ENCODE data around the gene STK24.

- no peak for TF ChIP-seq CTCF (IDR thresholded peaks at IDR 0.05)
- TF ChIP-seq POLR2A (IDR thresholded peaks at IDR 0.05), result no peak
These were observed 117.7 kb downstream of the STK24 start for GRCh38 chr13:98459171-98459681.
